Lower leg skin (tissue), 3 donors: ENCODE measurements around the gene VMO1.

Source experiments
- CTCF ChIP-seq, 3 donors: fragments of 450-650 bp; IDR thresholded peaks; one replicate each; pipeline ENCODE4 v1.5.1; 2016; ENCODE audit warnings: antibody characterized with exemption in 3 of 3, mild to moderate bottlenecking in 3 of 3, moderate library complexity in 2 of 3
- POLR2A ChIP-seq, 2 donors: fragments of 450-650 bp; IDR thresholded peaks; one replicate each; pipeline ENCODE4 v1.6.1; 2016 to 2017; ENCODE audit warnings: antibody characterized with exemption in 2 of 2, mild to moderate bottlenecking in 1 of 2, moderate library complexity in 1 of 2

- TF ChIP-seq POLR2A (IDR thresholded peaks at IDR 0.05): no peak
- TF ChIP-seq CTCF (IDR thresholded peaks at IDR 0.05): no peak
Observed at GRCh38 chr17:4810696-4811290, 24.6 kb upstream of the VMO1 start.
